Peyer's patch (tissue), 4 donors: ENCODE measurements around the gene KIAA0319L. TPM values are rescaled to one million over a fixed set of nuclear protein-coding genes. Genes with fewer than 3 reads are reported as not detected.

ENCODE experiments used
- DNase-seq, 3 donors: peaks; one replicate each; pipeline ENCODE4 v3.0.0-alpha.2; 2017 to 2019
- H3K27ac ChIP-seq, 4 donors: fragments of 200-600 bp; sonication (generic); one replicate each; pipeline ENCODE4 v1.5.1; 2016 to 2019
- H3K27me3 ChIP-seq, 2 donors: fragments of 200-600 bp; sonication (generic); one replicate each; pipeline ENCODE4 v1.5.1; 2019
- H3K36me3 ChIP-seq, 3 donors: fragments of 200-600 bp; sonication (generic); one replicate each; pipeline ENCODE4 v1.5.1; 2016 to 2019
- H3K4me1 ChIP-seq, 4 donors: fragments of 200-600 bp; sonication (generic); one replicate each; pipeline ENCODE4 v1.5.1; 2016 to 2019
- H3K4me3 ChIP-seq, 4 donors: fragments of 200-600 bp; sonication (generic); 1 replicate in 3 of 4; 2 replicates in 1 of 4; pipeline ENCODE4 v1.5.1; 2016 to 2019; ENCODE audit warnings: mild to moderate bottlenecking in 1 of 4
- H3K9me3 ChIP-seq, 4 donors: fragments of 200-600 bp; sonication (generic); one replicate each; pipeline ENCODE4 v1.5.1; 2016 to 2019; ENCODE audit warnings: mild to moderate bottlenecking in 1 of 4
- POLR2A ChIP-seq, 2 donors: fragments of 450-650 bp; IDR thresholded peaks; one replicate each; pipeline ENCODE4 v1.5.1; 2017; ENCODE audit warnings: antibody characterized with exemption in 2 of 2, mild to moderate bottlenecking in 2 of 2, moderate library complexity in 2 of 2
- total RNA-seq, 4 donors: library from RNA; depleted of rRNA; stranded (reverse); fragments of >200 nt; gene quantifications; one replicate each; pipeline ENCODE4 v1.1.0, GENCODE V29; 2016
- TF ChIP-seq, protein P1 (sequence below), 6 experiments: fragments of 450-650 bp in 4 of 6; fragments of 200-600 bp in 2 of 6; sonication (generic) in 1 of 6; IDR thresholded peaks; one replicate each; pipeline ENCODE4 v1.5.1; 2017 to 2019; ENCODE audit warnings: antibody characterized with exemption in 6 of 6, mild to moderate bottlenecking in 3 of 6, moderate library complexity in 1 of 6

KIAA0319L gene
- total RNA-seq, 4 donors from 2014 or later = 88.3 to 143 (median 129) TPM

GRCh38 chr1:35437200-35437599 is 120.0 kb downstream of the KIAA0319L start:
- Histone ChIP-seq H3K36me3 (peaks cover 0 to 85% (median 0%) of the 10 kb centered on the region in 3 donors), H3K4me3 (no peak overlapping the region), H3K27ac (no peak overlapping the region), H3K4me1 (no peaks in the 10 kb centered on the region), H3K27me3 (no peaks in the 10 kb centered on the region), H3K9me3 (no peaks in the 10 kb centered on the region)
- no peak for TF ChIP-seq POLR2A (IDR thresholded peaks at IDR 0.05)
- TF ChIP-seq, protein P1, sequence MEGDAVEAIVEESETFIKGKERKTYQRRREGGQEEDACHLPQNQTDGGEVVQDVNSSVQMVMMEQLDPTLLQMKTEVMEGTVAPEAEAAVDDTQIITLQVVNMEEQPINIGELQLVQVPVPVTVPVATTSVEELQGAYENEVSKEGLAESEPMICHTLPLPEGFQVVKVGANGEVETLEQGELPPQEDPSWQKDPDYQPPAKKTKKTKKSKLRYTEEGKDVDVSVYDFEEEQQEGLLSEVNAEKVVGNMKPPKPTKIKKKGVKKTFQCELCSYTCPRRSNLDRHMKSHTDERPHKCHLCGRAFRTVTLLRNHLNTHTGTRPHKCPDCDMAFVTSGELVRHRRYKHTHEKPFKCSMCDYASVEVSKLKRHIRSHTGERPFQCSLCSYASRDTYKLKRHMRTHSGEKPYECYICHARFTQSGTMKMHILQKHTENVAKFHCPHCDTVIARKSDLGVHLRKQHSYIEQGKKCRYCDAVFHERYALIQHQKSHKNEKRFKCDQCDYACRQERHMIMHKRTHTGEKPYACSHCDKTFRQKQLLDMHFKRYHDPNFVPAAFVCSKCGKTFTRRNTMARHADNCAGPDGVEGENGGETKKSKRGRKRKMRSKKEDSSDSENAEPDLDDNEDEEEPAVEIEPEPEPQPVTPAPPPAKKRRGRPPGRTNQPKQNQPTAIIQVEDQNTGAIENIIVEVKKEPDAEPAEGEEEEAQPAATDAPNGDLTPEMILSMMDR (IDR thresholded peaks at IDR 0.05) = no peak
- no peak for DNase-seq

DNA sequence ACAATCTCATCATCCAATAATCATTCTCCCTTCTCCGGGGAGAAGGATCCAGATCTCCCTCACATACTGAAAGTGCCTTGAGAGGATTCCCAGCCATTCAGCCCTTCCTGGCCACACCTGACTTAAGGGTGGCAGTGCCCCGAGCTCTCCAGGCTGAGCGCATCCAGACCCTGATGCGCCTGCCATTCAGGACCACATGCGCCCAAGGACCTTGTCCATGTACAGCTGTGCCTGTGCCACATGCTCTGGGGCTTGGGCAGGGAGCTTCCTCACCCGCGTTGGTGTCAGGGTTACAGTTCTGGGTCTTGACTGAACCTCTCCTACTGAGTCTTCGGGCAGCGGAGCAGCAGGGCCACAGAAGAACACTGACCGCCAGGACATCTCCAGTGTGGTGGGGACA is 121.1 kb downstream of the KIAA0319L start:
- no peaks in the 10 kb centered on the region for H3K9me3 ChIP-seq
- H3K36me3 ChIP-seq = peaks cover 0 to 76% (median 0%) of the 10 kb centered on the region in 3 donors
- H3K4me3 ChIP-seq = no peak overlapping the region
- H3K27me3 ChIP-seq = no peaks in the 10 kb centered on the region
- no peak overlapping the region for H3K27ac ChIP-seq
- H3K4me1 ChIP-seq = no peaks in the 10 kb centered on the region
- DNase-seq = no peak
- no peak for TF ChIP-seq POLR2A (IDR thresholded peaks at IDR 0.05)

DNA sequence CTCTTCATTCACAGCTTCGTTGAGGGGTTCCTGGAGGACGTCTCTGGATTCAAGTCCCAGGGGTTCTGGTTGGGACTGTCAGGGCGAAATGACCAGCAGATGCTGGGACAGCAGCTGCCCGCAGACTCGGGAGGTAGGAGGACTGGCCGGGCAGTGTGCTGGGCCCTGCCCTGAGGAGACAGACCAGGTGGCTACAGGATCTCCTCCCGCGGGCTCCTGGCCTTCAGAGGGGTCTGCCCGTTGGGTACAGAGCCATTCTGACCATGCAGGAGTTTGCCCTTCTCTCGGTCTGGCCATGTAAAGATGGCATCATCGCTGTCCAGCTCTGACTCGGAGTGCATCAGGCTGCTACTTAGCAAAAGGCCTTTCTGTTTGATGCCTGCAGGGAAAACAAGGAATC is 122.5 kb downstream of the KIAA0319L start:
- no peak overlapping the region for H3K27ac ChIP-seq
- no peaks in the 10 kb centered on the region for H3K9me3 ChIP-seq
- H3K27me3 ChIP-seq = no peaks in the 10 kb centered on the region
- H3K4me3 ChIP-seq = no peak overlapping the region
- TF ChIP-seq, protein P1 (IDR thresholded peaks at IDR 0.05) = no peak
- no peak for TF ChIP-seq POLR2A (IDR thresholded peaks at IDR 0.05)
- no peak for DNase-seq
- no peaks in the 10 kb centered on the region for H3K4me1 ChIP-seq
- H3K36me3 ChIP-seq = peaks cover 0 to 62% (median 0%) of the 10 kb centered on the region in 3 donors

- peaks cover 0 to 52% (median 0%) of the 10 kb centered on the region in 3 donors for H3K36me3 ChIP-seq
- no peaks in the 10 kb centered on the region for H3K27me3 ChIP-seq
- no peak overlapping the region for H3K4me3 ChIP-seq
- DNase-seq = no peak
- no peak overlapping the region for H3K27ac ChIP-seq
- no peak for TF ChIP-seq POLR2A (IDR thresholded peaks at IDR 0.05)
- TF ChIP-seq, protein P1 (IDR thresholded peaks at IDR 0.05) = no peak
- no peaks in the 10 kb centered on the region for H3K4me1 ChIP-seq
- H3K9me3 ChIP-seq = no peaks in the 10 kb centered on the region
Observed at GRCh38 chr1:35433714-35434113, 123.5 kb downstream of the KIAA0319L start.

DNA sequence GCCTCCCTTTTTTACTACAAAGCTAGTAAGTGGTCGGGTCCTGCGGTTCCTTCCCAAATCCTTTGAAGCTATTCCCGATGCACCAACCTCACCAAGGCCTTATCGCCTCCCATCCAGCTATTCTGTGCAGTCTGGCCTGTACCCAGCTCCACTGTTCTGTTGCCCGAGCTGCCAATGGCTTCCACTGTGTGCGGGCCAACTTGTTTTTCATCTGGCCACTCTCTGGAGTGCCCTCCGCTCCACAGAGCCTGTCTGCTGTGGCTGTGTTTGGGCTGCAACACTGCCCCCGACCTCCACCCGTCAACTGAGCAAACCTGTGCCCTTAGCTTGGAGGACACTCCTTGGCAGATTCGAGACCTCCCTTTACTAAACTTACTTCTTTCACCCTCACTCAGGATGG is 125.0 kb downstream of the KIAA0319L start:
- H3K27ac ChIP-seq = no peak overlapping the region
- H3K36me3 ChIP-seq = peaks cover 0 to 46% (median 0%) of the 10 kb centered on the region in 3 donors
- TF ChIP-seq POLR2A (IDR thresholded peaks at IDR 0.05) = no peak
- TF ChIP-seq, protein P1 (IDR thresholded peaks at IDR 0.05) = no peak

DNA sequence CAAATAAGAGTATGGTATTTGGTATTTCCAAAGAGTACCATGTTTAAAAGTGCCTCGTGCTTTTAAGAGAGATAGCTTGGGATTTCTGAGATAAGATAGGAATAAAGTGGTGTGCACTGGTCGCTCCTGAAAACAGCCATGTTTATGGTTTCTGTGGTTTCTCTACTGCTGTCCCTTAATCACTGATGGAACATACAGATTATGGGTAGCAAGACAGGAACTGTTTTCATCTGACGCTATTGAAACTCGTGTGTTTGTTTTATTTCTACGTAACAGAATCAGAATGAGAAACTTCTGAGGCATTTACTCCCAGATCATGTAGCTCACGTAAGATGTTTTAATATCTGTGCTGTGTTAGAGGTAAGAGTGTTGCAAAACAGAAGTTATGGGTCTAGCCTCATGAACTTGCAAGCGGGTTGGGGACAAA is 126.0 kb downstream of the KIAA0319L start:
- H3K36me3 ChIP-seq = peaks cover 0 to 36% (median 0%) of the 10 kb centered on the region in 3 donors
- no peak for TF ChIP-seq POLR2A (IDR thresholded peaks at IDR 0.05)
- TF ChIP-seq, protein P1 (IDR thresholded peaks at IDR 0.05) = no peak
- no peaks in the 10 kb centered on the region for H3K27me3 ChIP-seq
- H3K27ac ChIP-seq = no peak overlapping the region
- no peak for DNase-seq
- H3K4me3 ChIP-seq = no peak overlapping the region
- no peaks in the 10 kb centered on the region for H3K4me1 ChIP-seq
- H3K9me3 ChIP-seq = no peaks in the 10 kb centered on the region

More for the DNA sequence above, 125.0 kb downstream of the KIAA0319L start:
- Histone ChIP-seq H3K9me3 (no peaks in the 10 kb centered on the region), H3K27me3 (no peaks in the 10 kb centered on the region), H3K4me1 (no peaks in the 10 kb centered on the region), H3K4me3 (no peak overlapping the region)
- no peak for DNase-seq
